CD4-positive, alpha-beta T cell (primary cell): ENCODE measurements around the gene TUBA8. TPM values are rescaled to one million over a fixed set of nuclear protein-coding genes. Genes with fewer than 3 reads are reported as not detected.

ENCODE experiments used
- ATAC-seq: fragments of 200-7000 bp; cut with Tn5 transposase; one replicate; pipeline ENCODE4 v1.10.0; 2022; ENCODE audit warnings: mild to moderate bottlenecking; ENCODE audit not compliant: poor library complexity
- CTCF ChIA-PET: fragments of 350-600 bp; sonication (Branson Sonifier 250); formaldehyde crosslinking; loops from one replicate; lab custom pipeline; 2021; ENCODE audit warnings: antibody characterized with exemption, inconsistent platforms; lab: Charles Lee
- POLR2A ChIA-PET: fragments of 350-600 bp; sonication (Branson Sonifier 250); formaldehyde crosslinking; loops from one replicate; lab custom pipeline; 2021; ENCODE audit warnings: antibody characterized with exemption, inconsistent platforms; lab: Charles Lee
- DNase-seq, 14 experiments: peaks; one replicate each; pipeline ENCODE4 v3.0.0-alpha.2; 2013 to 2020; ENCODE audit warnings: mixed read lengths in 2 of 14
- H3K27ac ChIP-seq, 2 donors: one replicate each; pipeline versions ENCODE4 v1.5.1 to v1.7.0; 2013; ENCODE audit warnings: low read length in 2 of 2, low read depth in 1 of 2, mild to moderate bottlenecking in 1 of 2
- H3K27me3 ChIP-seq, 2 experiments: 1 replicate in 1 of 2; 2 replicates in 1 of 2; pipeline versions ENCODE4 v1.6.1 to v1.7.0; 2013; ENCODE audit warnings: low read length in 2 of 2, control low read depth in 1 of 2, mild to moderate bottlenecking in 1 of 2, moderate library complexity in 1 of 2; ENCODE audit not compliant: insufficient read depth in 2 of 2, control insufficient read depth in 1 of 2
- H3K36me3 ChIP-seq: one replicate; pipeline ENCODE4 v1.6.1; 2013; ENCODE audit warnings: low read length, control low read depth; ENCODE audit not compliant: insufficient read depth
- H3K4me1 ChIP-seq: one replicate; pipeline ENCODE4 v1.6.1; 2013; ENCODE audit warnings: low read length, control low read depth; ENCODE audit not compliant: insufficient read depth
- H3K4me3 ChIP-seq: one replicate; pipeline ENCODE4 v1.5.1; 2013; ENCODE audit warnings: mild to moderate bottlenecking, low read length, moderate library complexity
- H3K9me3 ChIP-seq, 2 experiments: 1 replicate in 1 of 2; 2 replicates in 1 of 2; pipeline versions ENCODE4 v1.6.1 to v1.7.0; 2013; ENCODE audit warnings: low read length in 2 of 2, mild to moderate bottlenecking in 2 of 2, control low read depth in 1 of 2, moderate library complexity in 1 of 2; ENCODE audit not compliant: control insufficient read depth in 1 of 2, insufficient read depth in 1 of 2
- H3K27ac Mint-ChIP-seq: one replicate; pipeline ENCODE4 v1.8.0; 2020; ENCODE audit warnings: mixed read lengths
- H3K27me3 Mint-ChIP-seq: one replicate; pipeline ENCODE4 v1.8.0; 2021; ENCODE audit warnings: mixed read lengths
- H3K36me3 Mint-ChIP-seq: one replicate; pipeline ENCODE4 v1.8.0; 2021; ENCODE audit warnings: low read depth, mixed read lengths
- H3K4me1 Mint-ChIP-seq: one replicate; pipeline ENCODE4 v1.8.0; 2021; ENCODE audit warnings: low read depth, mixed read lengths
- H3K4me3 Mint-ChIP-seq: one replicate; pipeline ENCODE4 v1.8.0; 2020; ENCODE audit warnings: mild to moderate bottlenecking, mixed read lengths
- H3K9me3 Mint-ChIP-seq: one replicate; pipeline ENCODE4 v1.8.0; 2020; ENCODE audit warnings: mixed read lengths
- CTCF ChIP-seq: fragments of 200-600 bp; IDR thresholded peaks from one replicate; pipeline ENCODE4 v1.8.0; 2022; ENCODE audit warnings: antibody characterized with exemption, mild to moderate bottlenecking
- intact Hi-C, 2 experiments: fragments of 100-400 bp; cut with DNase I in 1 of 2; cut with micrococcal nuclease in 1 of 2; formaldehyde crosslinking; loops; one replicate each; pipeline versions ENCODE4 v1.15.1 to v1.9.0; 2023 to 2025; cut with DNase I, micrococcal nuclease
- total RNA-seq, 174 experiments: library from RNA in 2 of 174; stranded (reverse) in 2 of 174; gene quantifications; one replicate each; pipeline ENCODE4 v1.2.3 and lab custom pipeline; 2021 to 2026

The TUBA8 gene
- total RNA-seq, 2 experiments from 2014 or later: 0.47 to 1.1 TPM

GRCh38 chr22:18111759-18112330, 1.2 kb downstream of the TUBA8 start:
- no peak for DNase-seq
- Histone ChIP-seq H3K27me3 (peaks cover 20 to 30% of the 10 kb centered on the region in 2 experiments), H3K9me3 (peaks cover 0 to 20% of the 10 kb centered on the region in 2 experiments), H3K36me3 (no peaks in the 10 kb centered on the region), H3K4me3 (no peak overlapping the region), H3K4me1 (peaks cover 33% of the 10 kb centered on the region), H3K27ac (no peak overlapping the region)
- Mint-ChIP-seq H3K36me3 (no peaks in the 10 kb centered on the region), H3K4me1 (peaks cover 27% of the 10 kb centered on the region), H3K27ac (no peak overlapping the region), H3K4me3 (no peak overlapping the region), H3K9me3 (no peaks in the 10 kb centered on the region), H3K27me3 (peaks cover 49% of the 10 kb centered on the region)
- TF ChIP-seq CTCF: no peak
- intact Hi-C loops: no loop called here
- ChIA-PET CTCF (no interaction called here), POLR2A (no interaction called here)
- ATAC-seq: no peak

GRCh38 chr22:18112440-18112839, 1.8 kb downstream of the TUBA8 start:
- Histone ChIP-seq H3K4me3 (no peak overlapping the region), H3K36me3 (no peaks in the 10 kb centered on the region), H3K27ac (no peak overlapping the region), H3K27me3 (peaks cover 20 to 30% of the 10 kb centered on the region in 2 experiments), H3K4me1 (peaks cover 33% of the 10 kb centered on the region), H3K9me3 (peaks cover 0 to 20% of the 10 kb centered on the region in 2 experiments)
- H3K4me1 Mint-ChIP-seq: peaks cover 27% of the 10 kb centered on the region
- CTCF ChIA-PET: no interaction called here
- intact Hi-C loops: no loop called here
- ATAC-seq (no peak), DNase-seq (no peak)
- H3K9me3 Mint-ChIP-seq: no peaks in the 10 kb centered on the region
- POLR2A ChIA-PET: no interaction called here
- peaks cover 45% of the 10 kb centered on the region for H3K27me3 Mint-ChIP-seq
- no peak overlapping the region for H3K27ac Mint-ChIP-seq
- H3K4me3 Mint-ChIP-seq: no peak overlapping the region
- TF ChIP-seq CTCF: no peak
- H3K36me3 Mint-ChIP-seq: no peaks in the 10 kb centered on the region

GRCh38 chr22:18113680-18114394, 3.2 kb downstream of the TUBA8 start:
- peaks cover 33% of the 10 kb centered on the region for H3K4me1 ChIP-seq
- ChIA-PET CTCF (no interaction called here), POLR2A (no interaction called here)
- intact Hi-C loops: no loop called here
- H3K9me3 ChIP-seq: peaks cover 0 to 15% of the 10 kb centered on the region in 2 experiments
- H3K27me3 ChIP-seq: peaks cover 18 to 25% of the 10 kb centered on the region in 2 experiments
- no peak overlapping the region for H3K27ac Mint-ChIP-seq
- H3K4me3 ChIP-seq: no peak overlapping the region
- H3K36me3 ChIP-seq: no peaks in the 10 kb centered on the region
- H3K9me3 Mint-ChIP-seq: no peaks in the 10 kb centered on the region
- H3K4me3 Mint-ChIP-seq: no peak overlapping the region
- peaks cover 31% of the 10 kb centered on the region for H3K4me1 Mint-ChIP-seq
- peaks cover 38% of the 10 kb centered on the region for H3K27me3 Mint-ChIP-seq
- no peak for TF ChIP-seq CTCF
- DNase-seq: no peak
- H3K27ac ChIP-seq: no peak overlapping the region
- H3K36me3 Mint-ChIP-seq: no peaks in the 10 kb centered on the region
- ATAC-seq: no peak
